Lung (tissue), 12 donors: ENCODE measurements around the gene RASSF7. TPM values are rescaled to one million over a fixed set of nuclear protein-coding genes. Genes with fewer than 3 reads are reported as not detected.

Experiments used
- ATAC-seq: fragments of 200-7000 bp; cut with Tn5 transposase; one replicate; pipeline ENCODE4 v1.9.1; 2020; ENCODE audit warnings: moderate number of reproducible peaks; ENCODE audit not compliant: insufficient read depth, low FRiP score
- DNase-seq, 3 donors: peaks; one replicate each; pipeline ENCODE4 v3.0.0-alpha.2; 2013 to 2017
- H3K27ac ChIP-seq, 2 donors: one replicate each; pipeline ENCODE4 v1.5.1; 2013; ENCODE audit warnings: mild to moderate bottlenecking in 2 of 2, moderate library complexity in 2 of 2, control low read depth in 1 of 2, inconsistent platforms in 1 of 2, low read depth in 1 of 2, low read length in 1 of 2
- H3K27me3 ChIP-seq, 3 donors: one replicate each; pipeline ENCODE4 v1.5.1; 2013; ENCODE audit warnings: low read length in 2 of 3; ENCODE audit not compliant: control insufficient read depth in 3 of 3, insufficient read depth in 3 of 3
- H3K36me3 ChIP-seq, 4 donors: one replicate each; pipeline ENCODE4 v1.5.1; 2013; ENCODE audit warnings: low read length in 4 of 4, mild to moderate bottlenecking in 1 of 4, moderate library complexity in 1 of 4; ENCODE audit not compliant: control insufficient read depth in 4 of 4, insufficient read depth in 4 of 4
- H3K4me1 ChIP-seq, 5 donors: one replicate each; pipeline ENCODE4 v1.5.1; 2013; ENCODE audit warnings: low read length in 5 of 5, mild to moderate bottlenecking in 2 of 5, moderate library complexity in 1 of 5; ENCODE audit not compliant: control insufficient read depth in 5 of 5, insufficient read depth in 5 of 5
- H3K4me3 ChIP-seq: one replicate; pipeline ENCODE4 v1.5.1; 2013; ENCODE audit warnings: mild to moderate bottlenecking, control low read depth, moderate library complexity
- H3K9ac ChIP-seq, 2 donors: one replicate each; pipeline ENCODE4 v1.5.1; 2013; ENCODE audit warnings: low read length in 2 of 2, control low read depth in 1 of 2; ENCODE audit not compliant: insufficient read depth in 1 of 2
- H3K9me3 ChIP-seq, 4 donors: one replicate each; pipeline ENCODE4 v1.5.1; 2013; ENCODE audit warnings: low read length in 3 of 4, mild to moderate bottlenecking in 1 of 4, moderate library complexity in 1 of 4; ENCODE audit not compliant: control insufficient read depth in 4 of 4, insufficient read depth in 3 of 4
- CTCF ChIP-seq: IDR thresholded peaks from 2 replicates; pipeline ENCODE4 v1.5.1; 2012; ENCODE audit warnings: mild to moderate bottlenecking; ENCODE audit errors: control extremely low read depth, extremely low read depth
- WGBS, 2 donors: extraction: QIAGEN DNeasy Blood & Tissue Kit; methylation state at CpG; one replicate each; pipeline ENCODE4 v1.1.7; 2013; 5-methylcytosine and 5-hydroxymethylcytosine counted together
- polyA plus RNA-seq, 2 donors: library from polyadenylated mRNA; stranded (reverse); fragments of 200-250 nt; gene quantifications; one replicate each; pipeline ENCODE4 v1.2.1, GENCODE V29; 2013
- total RNA-seq, 2 donors: library from RNA; depleted of rRNA in 1 of 2; stranded (reverse); fragments of >200 nt in 1 of 2; gene quantifications; one replicate each; pipeline ENCODE4 v1.2.1, GENCODE V29; 2014 to 2021
- donor health status: control.
- donor health status: control.
- donor health status: Bipolar disorder and iron deficiency.
- donor health status: healthy.
- donor health status: DM: yes; HTN: yes; CAD: no.

Gene RASSF7
- total and polyA plus RNA-seq, 4 donors, result 47.9 to 153 (median 66.4) TPM

GRCh38 chr11:551596-551995 is 9.2 kb upstream of the RASSF7 start:
- DNase-seq (no peak), ATAC-seq (no peak)
- TF ChIP-seq CTCF, result no peak
- WGBS, 2 donors, result 83 to 90% methylated on average over 12 of the region's 12 CpGs
- no peak overlapping the region for H3K4me3 ChIP-seq
- H3K36me3 ChIP-seq, result no peaks in the 10 kb centered on the region
- H3K4me1 ChIP-seq, result peaks cover 0 to 6% (median 0%) of the 10 kb centered on the region in 5 donors
- H3K9me3 ChIP-seq, result no peaks in the 10 kb centered on the region
- H3K27ac ChIP-seq, result no peak overlapping the region
- H3K27me3 ChIP-seq, result peaks cover 0 to 13% (median 0%) of the 10 kb centered on the region in 3 donors
- no peak overlapping the region for H3K9ac ChIP-seq

GRCh38 chr11:553083-553987 is 7.4 kb upstream of the RASSF7 start:
- peaks cover 0 to 30% (median 8%) of the 10 kb centered on the region in 3 donors for H3K27me3 ChIP-seq
- DNase-seq (no peak), ATAC-seq (no peak)
- H3K36me3 ChIP-seq, result no peaks in the 10 kb centered on the region
- no peak overlapping the region for H3K4me3 ChIP-seq
- H3K9ac ChIP-seq, result no peak overlapping the region
- H3K4me1 ChIP-seq, result peaks cover 0 to 6% (median 0%) of the 10 kb centered on the region in 5 donors
- 83 to 89% methylated on average over 26 to 27 of the region's 27 CpGs for WGBS, 2 donors
- no peak overlapping the region for H3K27ac ChIP-seq
- no peaks in the 10 kb centered on the region for H3K9me3 ChIP-seq
- TF ChIP-seq CTCF, result no peak

- Histone ChIP-seq H3K36me3 (no peaks in the 10 kb centered on the region), H3K4me1 (peaks cover 0 to 6% (median 0%) of the 10 kb centered on the region in 5 donors), H3K27ac (no peak overlapping the region), H3K27me3 (peaks cover 0 to 34% (median 8%) of the 10 kb centered on the region in 3 donors), H3K9me3 (no peaks in the 10 kb centered on the region), H3K4me3 (no peak overlapping the region), H3K9ac (no peak overlapping the region)
- TF ChIP-seq CTCF, result no peak
- no peak for ATAC-seq
- 59 to 64% methylated on average over 10 to 11 of the region's 11 CpGs for WGBS, 2 donors
- DNase-seq, result no peak
These were observed 6.8 kb upstream of the RASSF7 start for GRCh38 chr11:553988-554340.
